ENCODE data around the gene PRDM16.

PRDM16 gene

GRCh38 chr1:3444736-3445135, 375.7 kb downstream of the PRDM16 start:
- H3K4me1 ChIP-seq: no peaks in the 10 kb centered on the region

GRCh38 chr1:3450202-3450863, 381.3 kb downstream of the PRDM16 start:
- Histone ChIP-seq H3K9ac (no peak overlapping the region), H4K20me1 (peaks cover 20% of the 10 kb centered on the region), H3K4me3 (no peak overlapping the region), H3K27me3 (peaks cover 7% of the 10 kb centered on the region; the same call in 1 of the 2 replicates), H3K4me2 (no peak overlapping the region), H3K36me3 (no peaks in the 10 kb centered on the region), H3K4me1 (peaks cover 21% of the 10 kb centered on the region), H3K27ac (no peak overlapping the region), H3K9me3 (peaks cover 16% of the 10 kb centered on the region; the same call in 1 of the 2 replicates)
- no peak for TF ChIP-seq Cebpa-rat (IDR thresholded peaks at IDR 0.05)

More at GRCh38 chr1:3444736-3445135, 375.7 kb downstream of the PRDM16 start:
- no peak overlapping the region for H3K4me2 ChIP-seq
- H3K27ac ChIP-seq: no peak overlapping the region
- H3K9me3 ChIP-seq: peaks cover 16% of the 10 kb centered on the region; the same call in 1 of the 2 replicates
- TF ChIP-seq Cebpa-rat (IDR thresholded peaks at IDR 0.05): no peak
- H3K36me3 ChIP-seq: no peaks in the 10 kb centered on the region
- H4K20me1 ChIP-seq: no peaks in the 10 kb centered on the region
- no peak overlapping the region for H3K9ac ChIP-seq
- no peak overlapping the region for H3K4me3 ChIP-seq
- 0 out of 2 replicates have a peak, but pooled peaks cover 11% of the 10 kb centered on the region for H3K27me3 ChIP-seq

GRCh38 chr1:3450983-3451382, 382.0 kb downstream of the PRDM16 start:
- Histone ChIP-seq H3K4me2 (no peak overlapping the region), H3K27me3 (peaks cover 7% of the 10 kb centered on the region; the same call in 1 of the 2 replicates), H3K9me3 (peaks cover 13% of the 10 kb centered on the region; the same call in 1 of the 2 replicates), H3K4me1 (peaks cover 27% of the 10 kb centered on the region), H3K36me3 (no peaks in the 10 kb centered on the region), H3K27ac (no peak overlapping the region), H4K20me1 (peaks cover 20% of the 10 kb centered on the region), H3K9ac (no peak overlapping the region), H3K4me3 (no peak overlapping the region)
- no peak for TF ChIP-seq Cebpa-rat (IDR thresholded peaks at IDR 0.05)

GRCh38 chr1:3451994-3452865, 383.2 kb downstream of the PRDM16 start:
- Histone ChIP-seq H3K36me3 (no peaks in the 10 kb centered on the region), H3K9ac (0 out of 2 replicates have a peak overlapping the region, but pooled peaks have one; percentile 6), H4K20me1 (peaks cover 20% of the 10 kb centered on the region), H3K4me3 (no peak overlapping the region), H3K9me3 (0 out of 2 replicates have a peak, but pooled peaks cover 9% of the 10 kb centered on the region), H3K27me3 (peaks cover 7% of the 10 kb centered on the region; the same call in 1 of the 2 replicates), H3K27ac (no peak overlapping the region), H3K4me2 (no peak overlapping the region), H3K4me1 (peaks cover 40% of the 10 kb centered on the region)
- no peak for TF ChIP-seq Cebpa-rat (IDR thresholded peaks at IDR 0.05)

- Histone ChIP-seq H3K36me3 (no peaks in the 10 kb centered on the region), H3K27ac (no peak overlapping the region), H3K4me3 (no peak overlapping the region), H3K9ac (0 out of 2 replicates have a peak overlapping the region, but pooled peaks have one; percentile 6), H3K9me3 (0 out of 2 replicates have a peak, but pooled peaks cover 3% of the 10 kb centered on the region), H3K4me1 (peaks cover 45% of the 10 kb centered on the region), H3K27me3 (peaks cover 7% of the 10 kb centered on the region; the same call in 1 of the 2 replicates), H3K4me2 (peak overlapping the region; percentile 92; the same call in 1 of the 2 replicates), H4K20me1 (peaks cover 20% of the 10 kb centered on the region)
- no peak for TF ChIP-seq Cebpa-rat (IDR thresholded peaks at IDR 0.05)
Observed at GRCh38 chr1:3452866-3453175, 383.8 kb downstream of the PRDM16 start.

GRCh38 chr1:3453203-3453761, 384.3 kb downstream of the PRDM16 start:
- peak overlapping the region; percentile 63; the same call in 1 of the 2 replicates for H3K4me3 ChIP-seq
- no peak for TF ChIP-seq Cebpa-rat (IDR thresholded peaks at IDR 0.05)
- H3K9ac ChIP-seq: 0 out of 2 replicates have a peak overlapping the region, but pooled peaks have one; percentile 6
- no peaks in the 10 kb centered on the region for H3K9me3 ChIP-seq
- peaks cover 20% of the 10 kb centered on the region for H4K20me1 ChIP-seq
- H3K4me2 ChIP-seq: peak overlapping the region; percentile 92
- H3K4me1 ChIP-seq: peaks cover 50% of the 10 kb centered on the region
- H3K36me3 ChIP-seq: no peaks in the 10 kb centered on the region
- peaks cover 7% of the 10 kb centered on the region; the same call in 1 of the 2 replicates for H3K27me3 ChIP-seq
- H3K27ac ChIP-seq: no peak overlapping the region; the same call in 1 of the 2 replicates

- peak within 1 kb of the TSS; percentile 4; the same call in 1 of the 2 replicates for H3K9ac ChIP-seq
- H3K9me3 ChIP-seq: no peaks in the 10 kb centered on the region
- H3K4me1 ChIP-seq: peaks cover 59% of the 10 kb centered on the region
- H3K4me2 ChIP-seq: peak within 1 kb of the TSS; percentile 92
- H3K27ac ChIP-seq: peak within 1 kb of the TSS; percentile 22; the same call in 1 of the 2 replicates
- no peaks in the 10 kb centered on the region for H3K36me3 ChIP-seq
- no peak for TF ChIP-seq Cebpa-rat (IDR thresholded peaks at IDR 0.05)
- peaks cover 20% of the 10 kb centered on the region for H4K20me1 ChIP-seq
- peak within 1 kb of the TSS; percentile 63 for H3K4me3 ChIP-seq
- H3K27me3 ChIP-seq: peaks cover 7% of the 10 kb centered on the region; the same call in 1 of the 2 replicates
Observed at GRCh38 chr1:3453891-3454810, 385.1 kb downstream of the PRDM16 start, which contains the start of gene ARHGEF16. Gene ARHGEF16 (plus strand): TSS chr1:3454665. CDS start chr1:3463085, 8,420 bp downstream.

- Histone ChIP-seq H3K36me3 (no peaks in the 10 kb centered on the region), H3K27ac (no peak overlapping the region)
Observed at GRCh38 chr1:3454811-3455618, 386.0 kb downstream of the PRDM16 start.

More at GRCh38 chr1:3454811-3455618, 386.0 kb downstream of the PRDM16 start:
- Histone ChIP-seq H3K4me2 (peak overlapping the region; percentile 92), H3K27me3 (peaks cover 7% of the 10 kb centered on the region; the same call in 1 of the 2 replicates), H3K9ac (no peak overlapping the region), H3K4me1 (peaks cover 67% of the 10 kb centered on the region), H3K9me3 (no peaks in the 10 kb centered on the region), H3K4me3 (peak overlapping the region; percentile 63), H4K20me1 (peaks cover 24% of the 10 kb centered on the region)
- no peak for TF ChIP-seq Cebpa-rat (IDR thresholded peaks at IDR 0.05)

Measured in BLaER1 (cell line).